A549 (cell line): Measurements from ENCODE around the gene TROAP.

Source experiments
- EP300 ChIP-seq, 2 experiments: fragments of >200 bp; sonication (Bioruptor Twin); formaldehyde crosslinking; IDR thresholded peaks; 2 replicates in 1 of 2; 3 replicates in 1 of 2; pipeline ENCODE4 v1.6.1; 2016 to 2017
- HES2 ChIP-seq: fragments of >200 bp; sonication (Bioruptor Twin); formaldehyde crosslinking; IDR thresholded peaks from 2 replicates; pipeline ENCODE4 v1.6.1; 2016
- HOXA7 ChIP-seq: fragments of 250-450 bp; sonication (Bioruptor Pico); IDR thresholded peaks from 2 replicates; pipeline ENCODE4 v1.5.0; 2020; ENCODE audit warnings: mild to moderate bottlenecking, moderate library complexity
- KDM1A ChIP-seq: fragments of 200-600 bp; sonication (generic); IDR thresholded peaks from 2 replicates; pipeline ENCODE4 v1.6.1; 2016; ENCODE audit warnings: low read depth, mild to moderate bottlenecking
- KDM5A ChIP-seq: fragments of 200-600 bp; sonication (generic); IDR thresholded peaks from 2 replicates; pipeline ENCODE4 v1.6.1; 2016; ENCODE audit warnings: antibody characterized with exemption, mild to moderate bottlenecking
- MYC ChIP-seq: IDR thresholded peaks from 2 replicates; pipeline ENCODE4 v1.6.1; 2012; ENCODE audit warnings: mild to moderate bottlenecking, inconsistent platforms, low read length, improper control_type of control experiment, borderline replicate concordance
- NFE2L2 ChIP-seq: fragments of 150-350 bp; conservative IDR thresholded peaks from 2 replicates; pipeline ENCODE4 v1.6.1; 2014; ENCODE audit warnings: low read length
- PHF8 ChIP-seq: fragments of 200-600 bp; sonication (generic); IDR thresholded peaks from 2 replicates; pipeline ENCODE4 v1.6.1; 2016; ENCODE audit warnings: low read depth, mild to moderate bottlenecking, antibody characterized with exemption, moderate library complexity, borderline replicate concordance
- POLR2A ChIP-seq: IDR thresholded peaks from 2 replicates; pipeline ENCODE4 v1.6.1; 2012; ENCODE audit warnings: mild to moderate bottlenecking, low read length
- TF ChIP-seq, protein P1 (sequence below): fragments of >200 bp; sonication (Bioruptor Twin); formaldehyde crosslinking; IDR thresholded peaks from 3 replicates; pipeline ENCODE4 v1.5.1; 2016

GRCh38 chr12:49335118-49335954 is 12.3 kb downstream of the TROAP start:
- TF ChIP-seq, protein P1, sequence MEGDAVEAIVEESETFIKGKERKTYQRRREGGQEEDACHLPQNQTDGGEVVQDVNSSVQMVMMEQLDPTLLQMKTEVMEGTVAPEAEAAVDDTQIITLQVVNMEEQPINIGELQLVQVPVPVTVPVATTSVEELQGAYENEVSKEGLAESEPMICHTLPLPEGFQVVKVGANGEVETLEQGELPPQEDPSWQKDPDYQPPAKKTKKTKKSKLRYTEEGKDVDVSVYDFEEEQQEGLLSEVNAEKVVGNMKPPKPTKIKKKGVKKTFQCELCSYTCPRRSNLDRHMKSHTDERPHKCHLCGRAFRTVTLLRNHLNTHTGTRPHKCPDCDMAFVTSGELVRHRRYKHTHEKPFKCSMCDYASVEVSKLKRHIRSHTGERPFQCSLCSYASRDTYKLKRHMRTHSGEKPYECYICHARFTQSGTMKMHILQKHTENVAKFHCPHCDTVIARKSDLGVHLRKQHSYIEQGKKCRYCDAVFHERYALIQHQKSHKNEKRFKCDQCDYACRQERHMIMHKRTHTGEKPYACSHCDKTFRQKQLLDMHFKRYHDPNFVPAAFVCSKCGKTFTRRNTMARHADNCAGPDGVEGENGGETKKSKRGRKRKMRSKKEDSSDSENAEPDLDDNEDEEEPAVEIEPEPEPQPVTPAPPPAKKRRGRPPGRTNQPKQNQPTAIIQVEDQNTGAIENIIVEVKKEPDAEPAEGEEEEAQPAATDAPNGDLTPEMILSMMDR = no peak
- TF ChIP-seq KDM5A = no peak
- no peak for TF ChIP-seq MYC
- no peak for TF ChIP-seq HOXA7
- no peak for TF ChIP-seq HES2
- no peak for TF ChIP-seq PHF8
- TF ChIP-seq NFE2L2 = no peak
- no peak for TF ChIP-seq EP300 (IDR thresholded peaks at IDR 0.05)
- TF ChIP-seq KDM1A = no peak
- no peak for TF ChIP-seq POLR2A
